Suprapubic skin (tissue), 4 donors: ENCODE measurements around the gene ACP5. TPM values are rescaled to one million over a fixed set of nuclear protein-coding genes. Genes with fewer than 3 reads are reported as not detected.
"Not testable (repeated sequence)": the region's sequence is repeated elsewhere in the genome, so short reads cannot be mapped to it uniquely, and the experiment has no call there.

Experiments used
- DNase-seq, 2 donors: peaks; one replicate each; pipeline ENCODE4 v3.0.0-alpha.2; 2019; ENCODE audit warnings: low spot score in 2 of 2
- H3K27ac ChIP-seq: fragments of 200-600 bp; sonication (generic); one replicate; pipeline ENCODE4 v1.5.1; 2019
- H3K27me3 ChIP-seq: fragments of 200-600 bp; sonication (generic); one replicate; pipeline ENCODE4 v1.5.1; 2019
- H3K36me3 ChIP-seq: fragments of 200-600 bp; sonication (generic); one replicate; pipeline ENCODE4 v1.5.1; 2019
- H3K4me1 ChIP-seq: fragments of 200-600 bp; sonication (generic); one replicate; pipeline ENCODE4 v1.5.1; 2019
- H3K4me3 ChIP-seq: fragments of 200-600 bp; sonication (generic); one replicate; pipeline ENCODE4 v1.5.1; 2019; ENCODE audit warnings: mild to moderate bottlenecking
- H3K9me3 ChIP-seq: fragments of 200-600 bp; sonication (generic); one replicate; pipeline ENCODE4 v1.5.1; 2019
- EP300 ChIP-seq: sonication (generic); formaldehyde crosslinking; IDR thresholded peaks from one replicate; pipeline ENCODE4 v1.6.1; 2017; ENCODE audit warnings: antibody characterized with exemption
- POLR2A ChIP-seq, 2 donors: fragments of 450-650 bp; IDR thresholded peaks; one replicate each; pipeline ENCODE4 v1.6.1; 2017; ENCODE audit warnings: antibody characterized with exemption in 2 of 2, mild to moderate bottlenecking in 2 of 2, moderate library complexity in 2 of 2
- POLR2AphosphoS5 ChIP-seq, 3 donors: sonication (generic); formaldehyde crosslinking; IDR thresholded peaks; one replicate each; pipeline ENCODE4 v1.6.1; 2017; ENCODE audit warnings: antibody characterized with exemption in 3 of 3
- WGBS: methylation state at CpG from one replicate; pipeline ENCODE4 v1.1.5; 2018; 5-methylcytosine and 5-hydroxymethylcytosine counted together
- total RNA-seq, 4 donors: library from RNA; depleted of rRNA; stranded (reverse); fragments of >200 nt; gene quantifications; one replicate each; pipeline ENCODE4 v1.1.0, GENCODE V29; 2016
- TF ChIP-seq, protein P1 (sequence below), 2 donors: fragments of 200-600 bp in 1 of 2; fragments of 450-650 bp in 1 of 2; sonication (generic) in 1 of 2; IDR thresholded peaks; one replicate each; pipeline ENCODE4 v1.5.1; 2016 to 2019; ENCODE audit warnings: antibody characterized with exemption in 2 of 2, mild to moderate bottlenecking in 1 of 2, moderate library complexity in 1 of 2

The ACP5 gene
- total RNA-seq, 4 donors from 2014 or later = 18.0 to 40.1 (median 32.8) TPM

DNA sequence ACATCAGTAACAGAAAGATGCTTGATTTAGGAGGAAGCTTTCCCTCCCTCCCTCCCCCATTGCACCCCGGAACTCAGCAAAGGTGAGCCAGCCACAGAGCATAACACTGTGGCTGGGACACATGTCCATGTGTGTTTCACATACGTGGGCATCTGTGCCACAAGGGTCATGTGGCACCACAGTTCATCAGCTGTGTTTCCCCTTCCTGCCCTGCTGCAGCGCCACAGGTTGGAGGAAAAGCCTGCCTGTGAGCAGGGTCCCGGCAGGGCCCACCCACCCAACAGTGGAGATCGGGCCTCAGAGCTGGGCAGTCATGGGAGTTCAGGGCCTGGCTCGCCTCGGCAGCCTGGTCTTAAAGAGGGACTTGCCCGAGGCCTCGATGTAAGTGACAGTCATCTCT lies 2.8 kb downstream of the ACP5 start:
- Histone ChIP-seq H3K27me3 (peaks cover 3% of the 10 kb centered on the region), H3K9me3 (no peaks in the 10 kb centered on the region), H3K4me3 (no peak overlapping the region), H3K36me3 (no peaks in the 10 kb centered on the region), H3K27ac (no peak overlapping the region), H3K4me1 (peaks cover 18% of the 10 kb centered on the region)
- 80% methylated on average over 8 of the region's 9 CpGs for WGBS
- no peak for DNase-seq
- TF ChIP-seq, protein P1, sequence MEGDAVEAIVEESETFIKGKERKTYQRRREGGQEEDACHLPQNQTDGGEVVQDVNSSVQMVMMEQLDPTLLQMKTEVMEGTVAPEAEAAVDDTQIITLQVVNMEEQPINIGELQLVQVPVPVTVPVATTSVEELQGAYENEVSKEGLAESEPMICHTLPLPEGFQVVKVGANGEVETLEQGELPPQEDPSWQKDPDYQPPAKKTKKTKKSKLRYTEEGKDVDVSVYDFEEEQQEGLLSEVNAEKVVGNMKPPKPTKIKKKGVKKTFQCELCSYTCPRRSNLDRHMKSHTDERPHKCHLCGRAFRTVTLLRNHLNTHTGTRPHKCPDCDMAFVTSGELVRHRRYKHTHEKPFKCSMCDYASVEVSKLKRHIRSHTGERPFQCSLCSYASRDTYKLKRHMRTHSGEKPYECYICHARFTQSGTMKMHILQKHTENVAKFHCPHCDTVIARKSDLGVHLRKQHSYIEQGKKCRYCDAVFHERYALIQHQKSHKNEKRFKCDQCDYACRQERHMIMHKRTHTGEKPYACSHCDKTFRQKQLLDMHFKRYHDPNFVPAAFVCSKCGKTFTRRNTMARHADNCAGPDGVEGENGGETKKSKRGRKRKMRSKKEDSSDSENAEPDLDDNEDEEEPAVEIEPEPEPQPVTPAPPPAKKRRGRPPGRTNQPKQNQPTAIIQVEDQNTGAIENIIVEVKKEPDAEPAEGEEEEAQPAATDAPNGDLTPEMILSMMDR (IDR thresholded peaks at IDR 0.05) = no peak
- TF ChIP-seq POLR2A (IDR thresholded peaks at IDR 0.05) = no peak
- no peak for TF ChIP-seq POLR2AphosphoS5 (IDR thresholded peaks at IDR 0.05)

DNA sequence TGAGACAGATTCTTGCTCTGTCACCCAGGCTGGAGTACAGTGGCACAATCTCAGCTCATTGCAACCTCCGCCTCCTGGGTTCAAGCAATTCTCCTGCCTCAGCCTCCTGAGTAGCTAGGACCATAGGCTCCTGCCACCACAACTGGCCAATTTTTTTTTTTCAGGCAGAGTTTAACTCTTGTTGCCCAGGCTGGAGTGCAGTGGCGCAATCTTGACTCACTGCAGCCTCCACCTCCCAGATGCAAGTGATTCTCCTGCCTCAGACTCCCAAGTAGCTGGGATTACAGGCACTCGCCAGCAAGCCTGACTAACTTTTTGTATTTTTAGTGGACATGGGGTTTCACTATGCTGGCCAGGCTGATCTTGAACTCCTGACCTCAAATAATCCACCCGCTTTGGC lies 3.7 kb downstream of the ACP5 start:
- not testable (repeated sequence) for H3K27me3 ChIP-seq, DNase-seq, H3K27ac ChIP-seq, H3K9me3 ChIP-seq, H3K4me3 ChIP-seq, H3K36me3 ChIP-seq
- H3K4me1 ChIP-seq = peaks cover 15% of the 10 kb centered on the region
- WGBS = 88% methylated on average over 4 of the region's 4 CpGs

DNA sequence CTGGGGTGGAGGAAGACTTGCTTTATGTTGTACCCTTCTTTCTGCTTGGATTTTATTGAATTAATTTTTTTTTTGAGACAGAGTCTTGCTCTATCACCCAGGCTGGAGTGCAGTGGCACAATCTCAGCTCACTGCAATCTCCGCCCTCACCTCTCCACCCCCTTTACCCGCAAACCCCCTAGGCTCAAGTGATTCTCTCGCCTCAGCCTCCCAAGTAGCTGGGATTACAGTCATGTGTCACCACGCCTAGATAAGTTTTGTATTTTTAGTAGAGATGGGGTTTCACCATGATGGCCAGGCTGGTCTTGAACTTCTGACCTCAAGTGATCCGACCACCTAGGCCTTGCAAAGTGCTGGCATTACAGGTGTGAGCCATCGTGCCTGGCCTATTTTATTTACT lies 4.1 kb downstream of the ACP5 start:
- 77% methylated on average over 6 of the region's 6 CpGs for WGBS
- not testable (repeated sequence) for DNase-seq, H3K27ac ChIP-seq, H3K27me3 ChIP-seq, H3K4me3 ChIP-seq, H3K36me3 ChIP-seq, H3K9me3 ChIP-seq
- H3K4me1 ChIP-seq = peaks cover 11% of the 10 kb centered on the region

DNA sequence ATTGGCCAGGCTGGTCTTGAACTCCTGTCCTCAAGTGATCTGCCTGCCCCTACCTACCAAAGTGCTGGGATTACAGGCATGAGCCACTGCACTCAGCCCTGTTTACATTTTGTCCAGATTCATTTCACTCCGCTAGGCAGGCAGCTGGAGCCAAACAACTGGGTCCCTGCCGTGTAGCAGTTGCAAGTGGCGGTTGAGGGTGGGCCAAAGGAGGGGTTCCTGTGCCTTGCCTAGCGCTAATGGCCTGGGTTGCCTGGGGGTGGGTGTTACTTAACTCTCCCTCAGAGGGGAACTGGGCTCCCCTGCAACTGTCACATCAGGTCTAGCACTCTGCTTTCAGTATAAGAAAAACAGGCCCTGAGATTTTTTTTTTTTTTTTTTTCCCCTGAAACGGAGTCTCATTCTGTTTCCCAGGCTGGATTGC lies 7.4 kb downstream of the ACP5 start:
- no peak overlapping the region for H3K27ac ChIP-seq
- 67% methylated on average over 5 of the region's 5 CpGs for WGBS
- H3K4me3 ChIP-seq = no peak overlapping the region
- H3K27me3 ChIP-seq = no peaks in the 10 kb centered on the region
- H3K36me3 ChIP-seq = no peaks in the 10 kb centered on the region
- H3K9me3 ChIP-seq = no peaks in the 10 kb centered on the region
- no peaks in the 10 kb centered on the region for H3K4me1 ChIP-seq
- TF ChIP-seq, protein P1 (IDR thresholded peaks at IDR 0.05) = no peak
- no peak for TF ChIP-seq POLR2AphosphoS5 (IDR thresholded peaks at IDR 0.05)
- TF ChIP-seq EP300 = no peak
- no peak for TF ChIP-seq POLR2A (IDR thresholded peaks at IDR 0.05)
- no peak for DNase-seq

DNA sequence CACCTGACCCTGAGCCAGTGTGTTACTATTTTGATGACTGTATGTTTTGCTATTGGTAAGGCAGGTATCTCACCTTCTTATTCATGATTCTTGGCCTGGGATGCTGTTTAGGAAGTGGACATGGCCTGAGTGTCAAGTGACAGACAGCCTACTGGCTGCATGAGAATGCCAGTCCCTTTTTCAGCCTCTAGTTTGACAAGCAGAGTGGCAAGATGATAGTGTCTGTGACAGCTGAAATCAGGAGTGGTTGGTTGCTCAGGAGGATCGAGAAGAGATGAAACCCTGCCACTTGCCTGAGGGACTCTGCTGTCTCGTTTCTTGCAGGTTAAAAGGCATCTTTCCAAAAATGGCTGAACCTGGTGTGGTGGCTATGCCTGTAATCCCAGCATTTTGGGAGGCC lies 11.3 kb downstream of the ACP5 start:
- 66% methylated on average over 2 of the region's 2 CpGs for WGBS
- Histone ChIP-seq H3K4me3 (no peak overlapping the region), H3K9me3 (no peaks in the 10 kb centered on the region), H3K36me3 (no peaks in the 10 kb centered on the region), H3K4me1 (no peaks in the 10 kb centered on the region), H3K27ac (no peak overlapping the region), H3K27me3 (no peaks in the 10 kb centered on the region)
- no peak for DNase-seq
- TF ChIP-seq EP300 (no peak), POLR2A (IDR thresholded peaks at IDR 0.05) (no peak), POLR2AphosphoS5 (IDR thresholded peaks at IDR 0.05) (no peak)
- TF ChIP-seq, protein P1 (IDR thresholded peaks at IDR 0.05) = no peak

DNA sequence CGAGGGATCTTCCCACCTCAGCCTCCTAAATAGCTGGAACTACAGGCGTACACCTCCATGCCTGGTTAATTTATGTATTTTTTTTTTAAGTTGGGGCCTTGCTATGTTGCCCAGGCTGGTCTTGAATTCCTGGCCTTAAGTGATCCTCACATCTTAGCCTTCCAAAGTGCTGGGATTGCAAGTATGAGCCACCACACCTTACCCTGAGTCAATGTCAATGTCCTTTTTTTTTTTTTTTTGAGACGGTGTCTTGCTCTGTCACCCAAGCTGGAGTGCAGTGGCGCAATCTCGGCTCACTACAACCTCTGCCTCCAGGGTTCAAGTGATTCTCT lies 11.8 kb downstream of the ACP5 start:
- H3K27me3 ChIP-seq, H3K9me3 ChIP-seq, H3K4me3 ChIP-seq, H3K36me3 ChIP-seq, DNase-seq, H3K27ac ChIP-seq, H3K4me1 ChIP-seq: not testable (repeated sequence)
- 82% methylated on average over 5 of the region's 5 CpGs for WGBS

DNA sequence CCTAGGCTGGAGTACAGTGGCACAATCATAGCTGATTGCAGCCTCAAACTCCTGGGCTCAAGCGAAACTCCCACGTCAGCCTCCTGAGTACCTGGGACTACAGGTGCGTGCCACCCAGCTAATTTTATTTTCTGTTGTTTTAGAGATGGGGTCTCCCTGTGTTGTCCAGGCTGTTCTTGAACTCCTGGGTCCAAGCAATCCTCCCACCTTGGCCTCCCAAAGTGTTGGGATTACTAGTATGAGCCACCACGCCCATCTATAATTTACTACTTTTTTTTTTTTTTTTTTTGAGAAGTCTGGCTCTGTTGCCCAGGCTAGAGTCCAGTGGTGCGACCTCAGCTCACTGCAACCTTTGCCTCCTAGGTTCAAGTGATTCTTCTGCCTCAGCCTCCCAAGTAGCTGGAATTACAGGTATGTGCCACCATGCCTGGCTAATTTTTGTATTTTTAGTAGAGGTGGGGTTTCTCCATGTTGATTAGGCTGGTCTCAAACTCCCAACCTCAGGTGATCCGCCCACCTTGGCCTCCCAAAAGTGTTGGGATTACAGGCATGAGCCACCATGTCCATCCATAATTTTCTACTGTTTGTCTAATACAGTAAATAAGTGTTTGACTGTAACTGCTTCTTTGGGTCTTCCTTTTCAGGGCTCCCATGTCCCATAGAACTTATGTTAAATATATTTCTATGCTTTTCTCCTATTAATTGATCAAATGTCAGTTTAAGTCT lies 13.2 kb downstream of the ACP5 start:
- not testable (repeated sequence) for DNase-seq, H3K36me3 ChIP-seq, H3K27me3 ChIP-seq, H3K4me3 ChIP-seq, H3K9me3 ChIP-seq, H3K27ac ChIP-seq
- 81% methylated on average over 6 of the region's 6 CpGs for WGBS
- H3K4me1 ChIP-seq = peaks cover 11% of the 10 kb centered on the region
